IPS-NIHi7 (cell line): ENCODE measurements around the gene PPP1R1C.

Experiments
- DNase-seq: peaks from one replicate; pipeline ENCODE4 v3.0.0; 2012; ENCODE audit warnings: mixed read lengths; ENCODE audit errors: extremely low spot score

The PPP1R1C gene

GRCh38 chr2:181971032-181971431, 14.6 kb upstream of the PPP1R1C start:
- no peak for DNase-seq

GRCh38 chr2:181972431-181973170, 13.1 kb upstream of the PPP1R1C start:
- DNase-seq, result no peak

- no peak for DNase-seq
These were observed 12.4 kb upstream of the PPP1R1C start for GRCh38 chr2:181973171-181973783.

GRCh38 chr2:181977661-181978350, 7.8 kb upstream of the PPP1R1C start:
- no peak for DNase-seq

- no peak for DNase-seq
These were observed 7.1 kb upstream of the PPP1R1C start for GRCh38 chr2:181978351-181979150.

- DNase-seq, result no peak
These were observed 1.6 kb upstream of the PPP1R1C start for GRCh38 chr2:181984060-181984459.

GRCh38 chr2:181984814-181985631, 630 bp upstream of the PPP1R1C start:
- no peak for DNase-seq

GRCh38 chr2:181988154-181988924, 2.7 kb downstream of the PPP1R1C start:
- DNase-seq, result no peak

- no peak for DNase-seq
These were observed 3.4 kb downstream of the PPP1R1C start for GRCh38 chr2:181989099-181989498.

- DNase-seq, result no peak
These were observed 5.7 kb downstream of the PPP1R1C start for GRCh38 chr2:181991171-181991885.

- no peak for DNase-seq
These were observed 7.1 kb downstream of the PPP1R1C start for GRCh38 chr2:181992776-181993175.

- DNase-seq, result no peak
These were observed 9.6 kb downstream of the PPP1R1C start for GRCh38 chr2:181995289-181995688.

GRCh38 chr2:181998041-181998835, 12.6 kb downstream of the PPP1R1C start:
- no peak for DNase-seq

GRCh38 chr2:181998891-181999654, 13.4 kb downstream of the PPP1R1C start:
- DNase-seq, result no peak

- no peak for DNase-seq
These were observed 14.3 kb downstream of the PPP1R1C start for GRCh38 chr2:181999911-182000310.

GRCh38 chr2:182004945-182005520, 19.4 kb downstream of the PPP1R1C start:
- no peak for DNase-seq

GRCh38 chr2:182006595-182007341, 21.1 kb downstream of the PPP1R1C start:
- DNase-seq, result no peak
